Dermis microvascular lymphatic vessel endothelial cell (primary cell): ENCODE results near the gene ZMYND10. TPM values are rescaled to one million over a fixed set of nuclear protein-coding genes. Genes with fewer than 3 reads are reported as not detected.
"Not testable (repeated sequence)": the region's sequence is repeated elsewhere in the genome, so short reads cannot be mapped to it uniquely, and the experiment has no call there.

Experiments
- DNase-seq, 2 donors: peaks; one replicate each; pipeline versions ENCODE4 v3.0.0 to v3.0.0-alpha.2; 2010; ENCODE audit warnings: low read depth in 2 of 2
- total RNA-seq: library from RNA; depleted of rRNA; stranded (reverse); fragments of >200 nt; gene quantifications from 2 replicates; pipeline ENCODE4 v1.2.1, GENCODE V29; 2014

Gene ZMYND10
- total RNA-seq, 1 donor from 2014 or later = under 0.01 TPM

DNA sequence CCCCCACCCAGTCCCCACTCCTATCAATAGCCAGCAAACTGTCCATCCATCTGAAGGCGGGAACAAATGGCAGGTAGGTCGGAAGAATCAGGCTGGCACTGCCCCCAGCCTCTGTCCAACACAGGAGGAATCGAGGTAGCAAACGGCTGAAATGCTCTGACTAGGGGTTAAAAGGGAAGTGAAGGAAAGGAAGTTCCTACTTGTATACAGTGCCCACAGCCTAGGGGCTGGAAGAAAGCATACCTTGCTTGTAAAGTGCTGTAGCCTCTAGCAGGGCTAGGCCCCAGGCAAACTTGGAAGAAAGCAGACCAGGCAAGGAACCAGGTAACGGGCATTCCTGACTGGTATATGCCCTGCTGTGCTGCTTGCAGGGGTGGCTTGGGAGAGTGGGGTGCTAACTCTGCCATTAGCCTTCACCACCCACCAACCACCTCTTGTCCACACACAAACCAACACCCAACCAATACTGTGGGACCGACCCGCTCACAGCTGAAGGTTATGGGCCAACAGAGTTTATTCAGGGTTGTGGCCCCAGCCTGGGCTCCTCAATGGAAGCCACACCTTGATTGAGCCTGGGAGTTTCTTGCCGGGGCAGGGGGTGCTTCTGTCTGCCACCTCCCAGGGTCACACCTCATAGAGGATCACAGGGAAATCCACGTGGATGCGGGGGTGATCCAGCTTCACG lies 19.9 kb downstream of the ZMYND10 start:
- DNase-seq = no peak

DNA sequence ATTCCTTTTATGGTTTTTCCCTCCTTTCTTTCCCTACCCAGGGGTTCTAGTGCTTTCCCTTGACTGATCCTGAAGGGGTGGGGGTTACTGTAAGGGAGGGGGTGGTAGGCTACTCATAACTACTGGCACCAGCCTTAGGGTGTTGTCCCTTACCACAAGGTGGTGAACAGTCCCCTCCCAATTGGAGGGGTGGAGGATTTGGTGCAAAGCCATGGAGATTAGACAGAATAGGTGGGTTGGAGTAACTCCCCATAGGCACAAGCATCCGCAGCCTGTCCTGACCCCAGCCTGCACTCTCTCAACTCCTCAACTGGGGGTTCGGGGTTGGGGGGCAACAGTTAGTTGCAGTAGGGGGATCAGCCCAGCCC lies 20.4 kb downstream of the ZMYND10 start:
- no peak for DNase-seq

DNA sequence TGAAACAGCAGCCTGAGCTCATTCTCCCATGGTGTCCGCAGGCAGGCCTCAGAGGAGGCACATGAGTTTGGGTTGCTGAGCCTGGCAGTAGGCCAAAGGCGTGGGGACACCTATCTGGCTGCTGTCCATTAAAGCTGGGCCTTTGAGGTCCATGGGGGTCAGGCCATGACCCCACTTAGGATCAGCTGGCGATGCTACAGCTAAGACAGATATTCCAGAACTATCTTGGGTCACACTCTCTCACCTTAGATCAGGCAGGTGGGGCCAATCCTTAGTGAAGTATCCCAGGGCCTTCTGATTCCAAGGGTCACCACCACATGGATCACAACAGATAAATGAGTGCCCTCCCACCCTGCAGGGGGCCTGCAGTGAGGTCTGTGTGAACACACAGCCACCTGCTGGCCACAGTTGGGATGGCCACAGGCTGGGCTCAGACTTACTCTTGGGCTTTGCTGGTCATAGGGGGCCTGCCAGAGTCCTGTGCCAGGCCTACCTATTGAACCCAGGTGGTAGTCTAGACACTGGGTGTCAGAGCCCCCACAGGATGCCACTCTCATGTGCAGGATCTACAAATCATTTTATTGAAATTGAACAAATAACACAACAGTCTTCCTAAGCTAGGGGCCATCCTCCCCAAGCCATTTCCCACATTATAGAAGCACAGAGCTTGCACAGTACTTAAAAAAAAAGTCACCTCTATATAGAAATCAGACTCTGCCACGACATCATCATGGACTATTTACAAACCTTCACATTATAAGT lies 21.0 kb downstream of the ZMYND10 start:
- DNase-seq = peak; percentile 83 to 87

DNA sequence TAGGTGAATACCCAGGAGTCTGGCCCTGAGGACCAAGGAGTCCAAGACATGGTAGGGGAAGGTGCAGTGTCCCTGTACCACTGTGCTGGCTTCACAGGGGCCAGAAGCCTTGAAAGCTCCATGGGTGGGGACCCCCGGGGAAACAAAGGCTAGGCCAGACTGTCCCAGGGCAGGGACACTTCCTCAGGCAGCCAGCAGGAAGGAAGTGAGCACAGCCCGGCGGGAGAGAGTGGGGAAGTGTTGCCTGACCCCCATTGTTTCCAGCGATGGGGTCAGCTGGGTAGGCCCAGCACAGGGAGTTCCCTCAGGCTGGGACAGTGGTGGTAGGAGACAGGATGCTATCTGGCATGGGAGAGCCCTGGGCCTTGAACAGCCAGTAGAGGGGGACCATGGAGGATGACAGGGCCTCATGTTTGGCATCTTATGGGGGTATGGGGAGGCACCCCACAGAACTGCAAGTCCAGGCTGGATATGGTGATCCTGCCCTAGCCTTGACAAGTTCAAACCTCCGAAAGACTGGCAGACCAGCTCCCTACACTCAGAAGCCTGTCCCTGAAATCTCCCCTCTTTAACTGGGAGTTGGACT lies 21.8 kb downstream of the ZMYND10 start:
- peak; percentile 95 to 96 for DNase-seq

DNA sequence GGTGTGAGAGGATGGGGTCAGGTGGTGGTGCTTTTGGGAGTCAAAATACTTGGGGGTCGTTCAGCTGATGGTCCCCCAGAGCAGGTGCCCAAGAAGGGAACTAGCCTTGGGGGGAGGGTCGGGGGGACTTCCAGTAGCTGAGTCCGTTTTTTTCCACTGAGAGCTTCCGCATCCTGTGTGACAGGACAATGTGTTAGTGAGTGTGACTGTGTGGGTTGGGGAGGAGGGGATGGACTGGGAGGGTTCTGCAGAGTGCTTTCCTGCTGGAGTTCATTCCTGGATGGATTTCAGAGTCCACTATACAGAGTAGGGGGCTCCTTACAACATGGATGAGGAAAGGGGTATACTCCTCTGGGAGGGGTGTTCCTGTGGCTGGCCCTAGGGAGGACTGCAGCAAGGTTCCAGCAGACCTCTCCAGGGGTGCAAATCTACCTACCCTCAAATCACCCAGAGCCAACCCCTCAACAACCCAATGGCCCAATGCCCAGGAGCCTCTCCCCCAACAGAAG lies 22.4 kb downstream of the ZMYND10 start:
- peak; percentile 90 to 98 for DNase-seq

DNA sequence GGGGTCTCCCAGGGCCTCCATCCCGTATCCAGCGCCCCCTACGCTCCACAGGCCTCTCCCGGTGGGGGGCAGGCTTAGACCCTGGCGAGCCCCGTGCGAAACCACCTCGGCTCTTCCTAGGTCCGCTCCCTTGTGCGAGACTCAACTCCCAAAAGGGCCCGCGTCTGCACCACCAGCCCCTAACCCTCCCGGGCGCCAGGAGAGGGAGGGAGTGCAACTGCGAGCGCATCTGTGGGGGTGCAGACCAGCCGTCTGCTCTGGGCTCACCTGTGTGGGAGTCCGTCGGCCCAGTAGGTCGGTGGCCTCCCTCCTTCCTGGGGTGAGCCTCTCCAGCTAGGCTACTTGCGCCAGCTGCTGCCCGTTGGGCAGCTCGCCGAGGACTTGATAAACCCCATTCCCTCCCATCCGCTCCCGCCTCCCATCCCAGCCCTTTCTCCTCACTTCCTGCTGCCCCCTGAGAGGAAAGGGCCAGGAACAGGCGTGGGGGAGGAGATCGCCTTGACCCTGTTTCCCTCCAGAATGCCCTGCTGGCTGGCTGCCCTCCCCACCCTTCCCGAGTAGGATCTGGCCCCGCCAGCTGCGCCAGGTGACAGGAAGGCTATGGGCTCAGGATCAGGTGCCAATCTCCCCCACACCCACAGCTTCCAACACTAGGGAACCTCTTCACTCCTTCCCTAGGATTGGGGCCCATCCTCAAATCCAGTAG lies 23.0 kb downstream of the ZMYND10 start, which contains the start of gene HYAL2:
HYAL2 (minus strand) TSS at position 360 of the 706 bp plus-strand sequence. CDS start 2,256 bp downstream, outside the sequence.
- peak; percentile 85 to 86 for DNase-seq

DNA sequence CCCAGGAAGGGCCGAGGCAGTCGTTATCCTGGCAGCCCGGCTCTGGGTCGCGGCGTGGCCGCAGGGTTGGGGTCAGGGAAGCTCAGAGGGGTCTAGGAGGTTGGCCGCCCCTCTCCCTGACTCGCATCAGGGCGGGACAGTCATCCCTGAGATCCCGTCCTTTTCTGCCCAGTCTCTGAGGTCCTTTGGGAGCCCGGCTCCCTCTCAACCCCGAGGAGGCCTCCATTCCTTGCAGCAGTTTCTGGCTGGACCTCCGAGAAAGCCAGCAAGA lies 23.5 kb downstream of the ZMYND10 start:
- no peak for DNase-seq

DNA sequence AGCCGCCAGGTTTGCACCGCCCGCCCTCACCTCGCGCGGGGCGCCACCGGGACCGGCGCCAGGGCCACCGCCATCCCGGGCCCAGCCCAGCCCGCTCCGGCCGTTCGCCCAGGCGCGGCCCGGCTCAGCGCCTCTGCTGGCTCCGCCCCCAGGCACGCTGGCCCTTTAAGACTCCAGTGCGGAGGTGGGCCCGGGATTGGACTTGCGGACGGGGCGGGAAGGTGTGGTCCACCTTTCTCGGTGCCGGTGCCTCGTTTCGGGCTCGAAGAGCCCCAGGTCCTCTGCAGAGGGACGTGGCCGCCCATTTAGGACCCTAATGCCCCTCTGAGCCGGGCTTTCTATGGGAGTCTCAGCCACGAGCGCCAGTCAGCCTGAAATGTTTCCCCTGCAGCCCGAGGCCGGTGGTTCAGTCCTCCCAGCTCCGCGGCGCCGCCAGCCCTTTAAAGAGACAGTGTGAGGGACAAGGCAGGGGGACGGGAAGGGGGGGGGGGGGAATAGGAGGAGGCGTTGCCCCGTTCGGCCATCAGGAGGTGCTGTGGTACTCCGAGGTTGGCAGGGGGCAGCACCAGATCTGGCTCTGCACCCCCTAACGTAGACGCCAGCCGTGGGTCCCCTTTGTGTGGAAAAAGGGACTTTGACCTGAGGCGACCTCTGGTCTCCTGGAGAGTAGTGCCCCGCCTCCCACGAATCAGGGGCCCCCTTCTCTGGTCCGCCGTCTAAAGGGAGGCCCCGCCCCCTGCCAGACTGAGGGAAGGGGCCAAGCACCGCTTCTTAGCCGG lies 24.0 kb downstream of the ZMYND10 start:
- peak; percentile 70 to 91 for DNase-seq

DNA sequence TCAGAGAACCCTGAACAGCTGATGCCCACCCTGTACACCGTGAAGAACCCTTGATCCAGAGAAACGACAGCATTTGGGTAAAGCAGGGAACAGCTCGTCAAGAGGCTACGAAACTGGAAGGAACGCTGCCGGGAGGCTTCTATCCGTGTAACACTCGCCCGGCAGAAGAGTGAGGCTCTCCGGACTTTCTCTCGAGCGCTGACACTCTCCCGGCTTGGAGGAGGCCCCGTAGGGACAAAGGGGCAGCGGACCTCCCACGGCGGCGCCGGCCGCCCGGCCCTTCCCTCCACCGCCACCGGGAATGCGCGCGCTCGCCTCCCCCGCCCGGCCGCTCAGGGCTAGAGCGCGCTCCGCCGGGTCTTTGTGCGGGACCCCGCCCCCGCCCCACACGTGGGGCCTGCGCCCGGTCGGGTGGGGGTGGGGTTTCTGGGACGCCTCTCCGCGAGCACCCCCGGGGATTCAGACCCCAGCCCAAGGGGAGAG lies 24.6 kb downstream of the ZMYND10 start:
- DNase-seq = peak in 1 of 2 donors; percentile 76

DNA sequence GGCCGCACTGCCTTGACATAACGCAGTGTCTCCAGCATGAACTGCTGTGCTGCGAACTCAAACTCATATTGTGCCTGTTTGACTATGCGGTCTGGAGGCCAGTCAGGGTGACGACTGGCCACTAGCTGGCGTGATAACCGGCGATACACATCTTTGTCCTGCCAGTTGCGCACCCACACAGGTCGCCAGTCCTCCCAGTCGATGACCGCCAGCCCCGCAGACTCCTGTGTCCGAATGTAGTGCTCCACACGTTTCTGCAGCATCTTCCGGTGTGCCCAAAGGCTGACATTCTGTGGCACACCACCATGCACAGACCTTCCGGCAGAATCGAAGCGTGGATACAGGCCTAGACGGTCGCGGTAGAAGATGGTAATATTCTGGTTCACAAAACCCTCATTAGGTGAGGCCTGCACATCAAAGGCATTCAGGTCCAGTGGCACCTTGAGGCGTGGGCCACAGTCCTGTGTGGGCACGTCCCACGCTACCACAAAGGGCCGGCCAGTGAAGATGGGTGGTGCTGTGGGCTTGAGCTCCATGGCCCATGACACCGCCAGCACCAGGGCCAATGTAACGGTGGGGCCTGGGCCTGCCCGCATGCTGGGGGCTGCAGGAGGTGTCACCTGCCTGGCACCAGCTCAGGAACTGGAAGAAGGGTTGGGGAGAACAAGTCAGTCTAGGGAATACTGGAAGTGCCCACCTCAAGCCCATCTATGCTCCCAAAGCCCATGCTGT lies 25.5 kb downstream of the ZMYND10 start:
- peak in 1 of 2 donors; percentile 60 for DNase-seq

DNA sequence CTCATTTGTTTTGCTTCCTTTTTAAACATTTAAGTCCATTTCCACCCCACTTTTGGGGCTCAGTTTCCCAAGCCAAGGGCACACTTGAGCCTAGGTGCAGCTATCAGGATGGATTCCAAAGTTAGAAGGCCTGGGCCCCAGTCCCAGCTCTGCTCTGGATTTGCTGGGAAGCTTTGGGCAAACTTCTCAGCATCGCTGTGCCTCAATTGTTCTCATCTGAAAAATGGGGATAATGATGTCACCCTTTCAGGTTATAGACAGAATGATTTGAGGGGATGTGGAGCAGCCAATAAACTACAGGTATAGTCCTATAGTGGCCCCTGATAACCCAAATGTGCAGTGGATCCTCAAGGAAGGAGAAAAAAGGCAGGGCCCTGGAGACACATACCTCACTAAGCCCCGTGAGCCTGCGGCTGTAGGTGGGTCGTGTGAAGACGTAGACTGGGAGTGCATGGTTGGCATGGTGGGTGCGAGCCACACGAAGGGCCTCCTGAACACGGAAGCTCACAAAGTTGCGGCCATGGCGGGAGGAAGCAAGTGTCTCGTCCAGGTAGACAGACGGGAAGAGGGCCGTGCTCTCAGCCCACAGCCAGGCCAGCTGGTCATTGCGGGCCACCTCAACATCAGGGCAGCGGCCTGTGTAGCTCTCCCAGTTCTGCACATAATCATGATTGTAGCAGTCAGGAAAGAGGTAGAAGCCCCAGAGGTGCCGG lies 26.2 kb downstream of the ZMYND10 start:
- no peak for DNase-seq

DNA sequence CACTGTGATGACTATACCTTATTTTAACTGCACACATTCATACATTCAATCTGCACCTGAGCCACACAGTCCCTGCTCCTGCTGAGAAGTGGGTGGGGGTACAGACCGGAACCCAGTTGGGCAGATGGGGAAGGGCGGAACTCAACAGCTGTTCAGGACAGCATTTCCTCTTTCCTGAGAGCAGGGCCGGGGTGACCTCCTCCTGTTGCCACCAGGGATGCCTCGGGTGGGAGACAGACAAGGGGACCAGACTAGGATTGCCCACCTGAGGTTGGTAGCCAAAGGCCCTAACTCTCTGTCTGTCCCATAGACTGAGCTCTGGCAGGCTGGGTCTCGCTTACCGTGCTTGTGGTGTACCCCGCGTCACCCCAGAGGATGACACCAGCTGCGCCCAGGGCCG lies 26.9 kb downstream of the ZMYND10 start:
- no peak for DNase-seq

DNA sequence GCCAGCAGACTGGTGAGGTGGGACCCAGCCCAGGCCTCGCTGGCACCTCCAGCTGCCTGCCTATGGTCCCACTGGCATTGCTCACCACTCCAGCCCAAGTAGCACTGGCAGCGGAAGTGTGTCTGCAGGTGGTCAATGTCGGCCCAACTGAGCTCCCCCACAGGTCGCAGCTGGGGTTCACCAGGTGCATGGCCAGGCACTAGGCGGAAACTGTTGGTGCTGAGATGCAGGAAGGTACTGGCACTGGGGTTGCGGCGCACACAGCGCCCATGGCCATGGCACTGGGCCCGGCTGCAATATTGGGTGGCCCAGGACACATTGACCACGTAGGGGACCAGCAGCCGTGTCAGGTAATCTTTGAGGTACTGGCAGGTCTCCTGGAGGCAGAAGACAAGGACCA lies 27.4 kb downstream of the ZMYND10 start:
- no peak for DNase-seq

DNA sequence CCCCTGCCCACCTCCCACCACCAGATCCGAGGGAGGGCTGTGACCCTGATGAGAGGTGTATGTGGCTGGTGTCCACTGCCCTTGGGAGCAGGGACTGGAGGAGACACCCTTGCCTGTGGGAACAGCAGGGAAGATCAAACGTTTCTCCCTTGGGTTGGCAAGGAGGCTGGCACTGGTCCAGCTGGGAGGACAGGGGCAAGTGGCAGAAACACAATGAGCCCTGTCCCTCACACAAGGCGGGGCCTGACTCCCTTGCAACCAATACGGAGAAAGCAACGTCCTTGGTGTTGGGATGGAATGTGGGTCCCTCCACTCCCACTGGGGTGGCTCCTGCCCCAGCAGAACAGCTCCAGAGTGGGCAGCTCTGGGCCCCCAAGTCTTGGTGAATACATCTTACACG lies 28.2 kb downstream of the ZMYND10 start:
- DNase-seq = no peak

DNA sequence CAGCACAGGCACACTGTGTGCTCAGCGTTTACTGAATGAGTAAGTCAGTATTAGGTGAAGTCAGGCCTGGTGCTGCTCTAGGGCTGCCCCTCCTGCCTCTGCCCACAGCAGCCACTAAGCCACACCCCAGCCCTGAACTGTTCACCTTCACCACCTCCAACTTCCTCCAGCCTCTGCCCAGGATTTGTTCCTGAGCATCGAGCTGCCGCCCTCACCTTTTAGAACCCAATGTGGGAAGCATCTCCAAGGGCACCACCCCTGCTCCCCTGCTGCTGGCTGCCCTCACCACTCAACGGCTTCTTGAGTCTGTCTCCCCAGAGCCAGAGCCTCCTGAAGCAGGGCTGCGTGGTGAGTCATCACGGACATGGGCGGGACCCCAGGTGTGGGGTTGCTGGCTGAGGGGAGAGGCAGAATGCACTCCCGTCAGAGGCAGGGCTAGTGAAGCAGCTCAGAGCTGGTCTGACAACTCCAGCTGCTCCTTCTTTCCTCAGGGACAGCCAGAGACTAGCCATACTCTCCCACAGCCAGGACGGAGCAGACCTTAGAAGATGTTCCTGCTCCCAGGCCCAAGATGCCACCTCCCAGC lies 28.8 kb downstream of the ZMYND10 start:
- peak in 1 of 2 donors; percentile 62 for DNase-seq

DNA sequence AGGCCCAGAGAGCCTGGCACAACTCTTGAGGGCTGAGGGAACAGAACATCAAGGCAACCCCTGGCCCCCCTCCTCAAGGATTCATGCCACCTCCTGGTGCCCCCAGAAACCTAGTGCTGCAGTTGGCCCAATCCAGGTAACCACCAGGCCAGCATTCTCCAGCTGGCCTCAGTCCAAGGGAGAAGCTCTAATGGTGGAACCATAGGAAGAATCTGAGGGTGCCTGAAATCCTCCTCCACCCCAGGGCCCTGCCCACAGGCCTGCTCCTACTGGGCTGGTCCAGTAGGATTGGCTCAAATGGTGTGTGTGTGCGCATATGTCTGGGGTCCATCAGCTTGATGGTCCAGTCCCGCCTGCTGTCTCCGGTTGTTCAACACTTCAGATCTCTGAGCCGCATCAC lies 30.7 kb downstream of the ZMYND10 start:
- DNase-seq = no peak

DNA sequence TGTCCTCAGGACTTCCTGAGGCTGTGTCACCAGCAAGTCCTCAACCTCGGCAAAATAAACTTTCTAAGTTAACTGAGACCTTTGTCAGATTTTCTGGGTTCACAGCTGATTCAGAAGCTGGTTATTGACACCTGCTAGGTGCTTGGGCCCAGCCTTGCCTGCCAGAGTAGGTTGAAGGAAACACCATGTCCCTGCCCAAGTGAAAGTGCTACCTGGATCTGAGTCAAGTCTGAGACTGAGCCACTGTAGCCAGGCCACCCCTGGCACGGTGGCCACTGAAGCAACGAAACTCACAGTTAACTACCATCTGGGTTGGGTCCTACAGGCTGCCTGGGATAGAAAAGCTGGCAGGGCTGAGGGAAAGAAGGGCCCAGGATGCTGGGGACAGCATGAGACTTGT lies 31.2 kb downstream of the ZMYND10 start:
- no peak for DNase-seq

DNA sequence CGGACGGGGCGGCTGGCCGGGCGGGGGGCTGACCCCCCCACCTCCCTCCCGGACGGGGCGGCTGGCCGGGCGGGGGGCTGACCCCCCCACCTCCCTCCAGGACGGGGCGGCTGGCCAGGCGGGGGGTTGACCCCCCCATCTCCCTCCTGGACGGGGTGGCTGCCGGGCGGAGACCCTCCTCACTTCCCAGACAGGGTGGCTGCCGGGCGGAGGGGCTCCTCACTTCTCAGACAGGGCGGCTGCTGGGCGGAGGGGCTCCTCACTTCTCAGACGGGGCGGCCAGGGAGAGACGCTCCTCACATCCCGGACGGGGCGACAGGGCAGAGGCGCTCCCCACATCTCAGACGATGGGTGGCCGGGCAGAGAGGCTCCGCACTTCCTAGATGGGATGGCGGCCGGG lies 33.5 kb downstream of the ZMYND10 start:
- DNase-seq = not testable (repeated sequence)

DNA sequence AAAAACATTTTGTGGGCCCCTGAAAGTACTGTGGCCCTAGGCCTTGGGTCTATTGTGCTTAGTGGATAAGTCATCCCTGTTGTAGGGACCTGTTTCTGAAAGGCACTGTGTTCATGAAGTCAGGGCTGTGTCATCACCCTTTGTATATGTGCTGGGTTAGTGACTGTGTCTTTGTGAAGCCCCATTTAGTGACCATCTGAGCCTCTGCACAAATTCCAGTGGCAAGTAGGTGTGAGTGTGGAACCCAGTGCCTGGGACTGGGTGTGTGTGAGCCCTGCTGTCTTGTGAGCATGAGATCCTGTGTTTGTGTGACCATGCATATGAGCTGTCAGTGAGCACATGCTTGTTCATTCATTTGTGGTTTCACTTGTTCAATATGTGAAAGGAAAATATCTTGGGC lies 40.9 kb downstream of the ZMYND10 start:
- DNase-seq = no peak
